GM19240 (cell line): Measurements from ENCODE around the gene RAB11FIP3.
A peak's percentile ranks its signal among the peaks of the same experiment; 100 is the strongest.
"Not testable (repeated sequence)": the region's sequence is repeated elsewhere in the genome, so short reads cannot be mapped to it uniquely, and the experiment has no call there.

Source experiments
- DNase-seq: peaks from one replicate; pipeline ENCODE4 v3.0.0; 2011; ENCODE audit warnings: low spot score; ENCODE audit not compliant: insufficient read length

The RAB11FIP3 gene

DNA sequence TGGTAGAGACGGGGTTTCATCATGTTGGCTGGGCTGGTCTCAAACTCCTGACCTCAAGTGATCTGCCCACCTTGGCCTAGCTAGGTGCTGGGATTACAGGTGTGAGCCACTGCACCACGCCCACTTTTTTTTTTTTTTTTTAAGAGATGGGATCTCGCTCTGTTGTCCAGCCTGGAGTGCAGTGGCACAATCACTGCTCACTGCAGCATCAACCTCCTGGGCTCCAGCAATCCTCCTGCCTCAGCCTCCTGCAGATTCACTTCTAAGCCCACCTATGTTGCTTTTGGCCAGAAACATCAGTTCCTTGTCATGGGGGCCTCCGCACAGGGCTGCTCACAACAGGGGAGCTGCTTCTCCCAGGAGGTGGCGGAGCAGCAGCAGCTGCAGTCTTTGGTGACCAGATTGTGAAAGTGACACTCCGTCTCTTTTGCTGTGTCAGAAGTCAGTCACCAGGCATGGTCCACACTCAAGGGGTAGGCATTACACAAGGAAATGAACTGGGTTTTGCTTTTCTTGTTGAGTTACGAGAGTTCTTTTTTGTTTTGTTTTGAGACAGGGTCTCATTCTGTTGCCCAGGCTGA is 32.9 kb upstream of the RAB11FIP3 start:
- no peak for DNase-seq

DNA sequence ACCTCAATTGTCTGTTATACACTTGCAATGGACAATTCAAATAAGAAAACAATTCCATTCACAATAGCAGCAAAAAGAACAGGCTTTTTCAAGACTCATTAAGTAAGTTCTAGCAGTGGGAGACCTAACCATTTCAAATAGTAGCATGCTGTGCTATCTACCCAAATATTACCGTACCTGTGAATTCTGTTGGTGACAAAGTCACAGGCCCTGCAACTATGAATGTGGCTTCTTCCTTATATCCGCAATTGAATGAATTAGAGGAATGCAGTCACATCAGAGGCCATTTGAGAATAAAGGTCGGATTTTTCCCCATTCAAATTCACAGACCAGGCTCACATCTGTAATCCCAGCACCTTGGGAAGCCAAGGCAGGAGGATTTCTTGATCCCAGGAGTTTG is 29.2 kb upstream of the RAB11FIP3 start:
- no peak for DNase-seq

- DNase-seq = no peak
Measured at GRCh38 chr16:396605-397004, 28.8 kb upstream of the RAB11FIP3 start.

GRCh38 chr16:397135-397661 is 28.3 kb upstream of the RAB11FIP3 start, which contains the start of gene NME4:
NME4 (plus strand) TSS chr16:397199; CDS start chr16:397223, 24 bp downstream.
- DNase-seq = no peak

- no peak for DNase-seq
Measured at GRCh38 chr16:397736-398332, 27.6 kb upstream of the RAB11FIP3 start.

- no peak for DNase-seq
Measured at GRCh38 chr16:398561-399339, 26.7 kb upstream of the RAB11FIP3 start.

DNA sequence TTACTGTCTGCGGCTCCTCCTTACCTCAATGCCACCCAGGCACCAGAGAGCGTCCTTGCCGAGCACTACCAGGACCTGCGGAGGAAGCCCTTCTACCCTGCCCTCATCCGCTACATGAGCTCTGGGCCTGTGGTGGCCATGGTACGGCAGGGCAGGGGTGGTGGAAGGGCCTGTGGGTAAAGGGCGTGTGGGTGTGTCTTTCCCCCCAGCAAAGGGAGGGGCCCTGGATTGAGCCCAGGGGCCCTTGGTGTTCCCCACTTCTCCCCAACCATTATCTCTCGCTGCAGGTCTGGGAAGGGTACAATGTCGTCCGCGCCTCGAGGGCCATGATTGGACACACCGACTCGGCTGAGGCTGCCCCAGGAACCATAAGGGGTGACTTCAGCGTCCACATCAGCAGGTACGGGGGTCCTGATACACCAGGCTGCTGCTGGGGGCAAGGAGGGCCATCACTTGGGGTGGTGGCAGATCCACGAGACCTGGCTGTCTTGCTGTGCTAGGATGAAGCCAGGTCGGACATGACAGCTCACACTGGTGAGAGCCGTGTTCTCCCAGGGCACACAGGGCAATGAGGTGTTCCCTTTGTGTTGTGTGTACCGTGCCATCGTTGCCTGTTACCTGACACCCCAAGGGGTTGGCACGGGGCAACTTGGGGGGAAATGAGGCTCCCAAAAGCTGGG is 26.0 kb upstream of the RAB11FIP3 start:
- no peak for DNase-seq

DNA sequence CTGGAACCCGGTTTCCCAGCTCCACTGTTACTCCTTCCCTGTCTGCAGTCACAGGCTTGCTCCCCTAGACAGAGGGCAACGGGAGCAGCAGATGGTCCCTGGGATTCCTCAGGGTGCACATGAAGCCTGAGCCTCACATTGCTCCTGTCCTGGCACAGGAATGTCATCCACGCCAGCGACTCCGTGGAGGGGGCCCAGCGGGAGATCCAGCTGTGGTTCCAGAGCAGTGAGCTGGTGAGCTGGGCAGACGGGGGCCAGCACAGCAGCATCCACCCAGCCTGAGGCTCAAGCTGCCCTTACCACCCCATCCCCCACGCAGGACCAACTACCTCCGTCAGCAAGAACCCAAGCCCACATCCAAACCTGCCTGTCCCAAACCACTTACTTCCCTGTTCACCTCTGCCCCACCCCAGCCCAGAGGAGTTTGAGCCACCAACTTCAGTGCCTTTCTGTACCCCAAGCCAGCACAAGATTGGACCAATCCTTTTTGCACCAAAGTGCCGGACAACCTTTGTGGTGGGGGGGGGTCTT is 25.3 kb upstream of the RAB11FIP3 start:
- DNase-seq = no peak

DNA sequence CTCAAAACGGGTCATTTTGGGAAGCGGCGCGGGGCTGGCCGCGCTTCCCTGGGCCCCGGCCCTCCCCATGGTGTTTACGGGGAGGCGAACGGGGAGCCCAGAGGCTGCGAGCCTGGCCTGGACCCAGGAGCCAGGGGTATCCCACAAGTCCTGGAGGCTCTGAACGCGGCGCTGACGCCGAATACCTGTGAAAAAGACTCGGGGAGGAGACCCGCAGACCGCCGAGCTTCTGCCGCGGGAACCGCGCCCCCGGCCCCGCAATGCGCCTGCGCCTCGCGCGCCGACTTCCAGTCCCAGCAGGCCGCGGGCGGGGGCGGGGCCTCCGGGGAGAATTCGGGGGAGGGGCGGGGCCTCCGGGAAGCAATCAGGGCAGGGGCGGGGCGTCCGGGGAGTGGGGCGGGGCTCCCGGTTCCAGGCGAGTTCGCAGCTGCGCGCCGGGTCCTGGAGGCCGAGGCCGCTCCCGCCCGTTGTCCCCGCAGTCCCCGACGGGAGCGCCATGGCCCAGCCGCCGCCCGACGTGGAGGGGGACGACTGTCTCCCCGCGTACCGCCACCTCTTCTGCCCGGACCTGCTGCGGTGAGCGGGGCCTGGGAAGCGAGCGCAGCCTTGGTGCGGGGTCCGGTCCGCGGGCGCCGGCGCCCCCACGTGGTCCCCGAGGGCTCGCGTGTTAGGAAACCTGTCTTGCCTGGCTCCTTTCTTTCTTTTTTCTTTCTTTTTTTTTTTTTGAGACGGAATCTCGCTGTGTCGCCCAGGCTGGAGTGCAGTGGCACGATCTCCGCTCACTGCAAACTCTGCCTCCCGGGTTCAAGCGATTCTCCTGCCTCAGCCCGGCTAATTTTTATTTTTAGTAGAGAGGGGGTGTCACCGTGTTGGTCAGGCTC is 23.7 kb upstream of the RAB11FIP3 start, which contains the start of gene DECR2:
DECR2 (plus strand) TSS at position 418 of the 881 bp plus-strand sequence; CDS start at position 497, 79 bp downstream.
- DNase-seq = peak; percentile 97

- DNase-seq = no peak
Measured at GRCh38 chr16:404971-405486, 20.4 kb upstream of the RAB11FIP3 start.

DNA sequence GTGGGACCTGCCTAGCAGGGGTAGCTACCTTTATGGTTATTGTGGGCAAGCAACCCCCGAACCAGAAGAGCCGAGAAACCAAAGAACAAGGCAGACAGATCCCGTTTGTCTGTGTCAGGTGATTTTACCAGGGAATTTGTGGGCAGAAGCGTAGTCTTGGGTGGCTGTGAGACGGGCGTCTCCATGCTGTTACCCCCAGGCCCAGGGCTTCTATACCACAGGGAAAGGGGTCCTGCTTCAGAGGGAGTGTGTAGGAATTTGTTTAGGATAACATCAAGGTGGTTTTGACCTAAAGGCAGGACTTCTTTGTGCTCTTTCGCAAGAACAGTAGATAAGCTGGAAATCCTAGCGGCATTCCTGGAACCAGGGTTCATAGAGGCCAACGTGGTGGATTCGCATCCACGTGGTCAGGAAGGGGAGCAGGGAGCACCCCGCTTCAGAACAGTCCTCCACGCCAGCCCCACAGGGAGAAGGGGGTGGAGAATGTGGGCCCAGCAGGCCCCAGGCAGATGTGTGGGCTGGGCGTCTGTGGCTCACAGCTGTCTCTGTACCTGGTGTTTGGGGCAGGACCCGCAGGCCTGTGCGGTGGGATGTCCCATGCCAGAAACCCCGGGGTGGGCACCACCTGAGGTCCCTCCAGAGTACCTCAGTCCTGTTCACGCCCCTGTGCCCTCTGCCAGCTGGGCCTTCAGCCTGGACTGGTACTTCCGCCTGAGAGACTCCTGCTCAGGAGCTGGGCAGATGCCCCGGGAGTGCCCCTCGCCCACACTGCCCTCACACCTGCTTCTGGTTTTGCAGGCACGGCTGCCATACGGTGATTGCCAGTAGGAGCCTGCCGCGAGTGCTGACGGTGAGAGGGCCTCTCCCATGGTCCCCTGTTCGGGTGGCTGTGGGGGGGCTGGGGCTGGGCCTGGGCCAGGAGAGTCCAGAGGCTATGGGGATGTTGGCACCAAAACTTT is 19.6 kb upstream of the RAB11FIP3 start:
- DNase-seq = no peak

GRCh38 chr16:407253-407652 is 18.2 kb upstream of the RAB11FIP3 start:
- no peak for DNase-seq

GRCh38 chr16:410516-411178 is 14.8 kb upstream of the RAB11FIP3 start:
- no peak for DNase-seq

GRCh38 chr16:411576-412265 is 13.7 kb upstream of the RAB11FIP3 start:
- DNase-seq = no peak

DNA sequence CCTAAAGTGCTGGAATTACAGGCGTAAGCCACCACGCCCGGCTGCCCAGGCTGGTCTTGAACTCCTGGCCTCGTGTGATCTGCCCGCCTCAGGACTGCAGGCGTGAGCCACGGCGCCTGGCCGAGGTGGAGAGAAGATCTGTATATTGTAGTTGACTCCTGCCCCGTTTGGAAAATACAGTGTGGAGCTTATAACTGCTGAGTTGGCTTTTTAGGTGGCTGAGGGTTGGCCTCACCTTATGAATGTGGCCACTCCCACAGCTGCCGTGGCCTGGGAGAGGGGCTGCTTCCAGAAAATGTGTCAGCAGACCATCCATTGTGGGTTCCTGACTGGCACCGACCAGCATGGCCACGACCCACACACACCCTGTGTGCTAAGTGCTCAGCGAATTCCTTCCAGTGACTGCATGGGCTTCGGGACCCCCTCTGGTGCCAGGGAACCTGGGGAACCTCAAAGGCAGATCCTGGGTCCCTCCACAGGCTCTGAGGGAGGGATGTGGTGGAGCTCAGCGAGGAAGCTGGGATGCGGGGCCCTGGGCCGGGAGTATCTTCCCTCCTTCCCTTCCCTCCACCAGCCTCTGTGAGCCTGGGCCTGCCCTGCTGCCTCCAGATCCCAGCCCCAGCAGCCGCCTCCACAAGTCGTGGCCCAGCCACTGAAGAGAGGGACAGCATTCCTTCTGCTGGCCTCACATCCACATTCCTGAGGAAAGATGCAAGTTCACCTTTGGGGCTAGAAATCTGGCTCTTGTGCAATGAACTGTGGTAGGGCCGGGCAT is 10.9 kb upstream of the RAB11FIP3 start:
- DNase-seq = no peak

DNA sequence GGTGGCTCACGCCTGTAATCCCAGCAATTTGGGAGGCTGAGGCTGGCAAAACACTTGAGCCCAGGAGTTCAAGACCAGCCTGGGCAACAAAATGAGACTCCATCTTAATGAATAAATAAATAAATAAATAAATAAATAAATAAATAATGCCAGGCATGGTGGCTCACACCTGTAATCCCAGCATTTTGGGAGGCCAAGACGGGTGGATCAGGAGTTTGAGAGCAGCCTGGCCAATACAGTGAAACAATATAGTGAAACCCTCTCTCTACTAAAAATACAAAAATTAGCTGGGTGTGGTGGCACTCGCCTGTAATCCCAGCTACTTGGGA is 10.3 kb upstream of the RAB11FIP3 start:
- DNase-seq = not testable (repeated sequence)

- not testable (repeated sequence) for DNase-seq
Measured at GRCh38 chr16:422179-422578, 3.3 kb upstream of the RAB11FIP3 start.
